HG03196 (cell line): Measurements from ENCODE around the gene SURF4.
A peak's percentile ranks its signal among the peaks of the same experiment; 100 is the strongest.

Source experiments
- ATAC-seq: cut with Tn5 transposase; IDR thresholded peaks from one replicate; pipeline ENCODE4 v1.9.1; 2021; ENCODE audit not compliant: unreplicated experiment

Gene SURF4

DNA sequence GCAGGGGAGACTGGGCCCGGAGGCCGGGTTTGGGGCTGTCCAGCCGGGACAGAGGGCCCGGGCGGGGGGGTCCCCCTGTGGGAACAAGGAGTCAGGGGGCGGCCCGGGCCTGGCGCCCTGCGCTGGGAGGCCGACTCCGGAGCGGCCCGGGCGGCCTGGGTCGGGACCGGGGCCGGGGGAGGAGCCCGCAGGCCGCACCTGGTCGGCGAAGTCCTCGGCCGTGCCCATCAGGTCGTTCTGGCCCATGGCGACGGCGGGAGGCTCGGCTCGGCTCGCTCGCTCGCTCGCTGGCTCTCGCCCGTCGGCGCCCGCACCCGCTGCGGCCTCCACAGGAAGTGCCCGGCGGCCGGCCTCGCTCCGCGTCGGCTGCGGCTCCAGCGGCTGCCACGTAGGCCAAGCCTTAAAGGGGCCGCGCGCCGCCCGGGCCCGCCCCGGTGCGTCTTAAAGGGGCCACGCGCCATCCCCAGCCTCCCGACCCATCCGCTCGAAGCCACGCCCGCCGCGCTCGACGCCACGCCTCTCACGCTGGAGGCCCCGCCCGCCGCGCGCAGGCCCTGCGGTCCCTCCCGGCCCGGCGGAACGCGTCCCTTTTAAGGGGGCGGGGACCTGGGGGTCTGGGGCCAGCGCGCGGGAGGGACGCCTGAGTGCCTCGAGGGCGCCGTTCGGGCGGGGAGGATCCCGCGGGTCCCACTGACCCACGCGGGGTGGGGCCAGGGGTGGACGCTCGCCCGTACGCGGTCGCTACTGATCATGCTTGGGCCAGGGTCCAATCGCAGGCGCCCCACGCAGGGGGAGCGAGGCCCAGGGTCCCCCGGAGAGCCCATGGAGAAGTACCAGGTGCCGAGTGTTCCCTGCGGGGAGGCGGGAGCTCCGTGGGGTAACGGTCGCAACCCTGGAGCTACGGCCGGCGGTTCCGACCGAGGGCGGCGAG, at the start of gene SURF4, which contains the start of gene STKLD1:
SURF4 (minus strand) TSS at position 337 of the 931 bp plus-strand sequence; CDS start at position 246, 91 bp downstream.
STKLD1 (plus strand) TSS at position 643 of the 931 bp plus-strand sequence; CDS start at position 751, 108 bp downstream.
- peak; percentile 87 for ATAC-seq

- no peak for ATAC-seq
These were observed 49.3 kb upstream of the SURF4 start for GRCh38 chr9:133425049-133425632.

- ATAC-seq, result no peak
These were observed 48.3 kb upstream of the SURF4 start for GRCh38 chr9:133424187-133424586.

- ATAC-seq, result no peak
These were observed 47.4 kb upstream of the SURF4 start for GRCh38 chr9:133423216-133423615.

GRCh38 chr9:133421615-133422542, 46.0 kb upstream of the SURF4 start, which contains the start of gene ADAMTS13:
TSS of gene ADAMTS13 (plus strand) at chr9:133422367. CDS start at chr9:133422444, 77 bp downstream.
- no peak for ATAC-seq

GRCh38 chr9:133420392-133420827, 44.5 kb upstream of the SURF4 start:
- no peak for ATAC-seq

DNA sequence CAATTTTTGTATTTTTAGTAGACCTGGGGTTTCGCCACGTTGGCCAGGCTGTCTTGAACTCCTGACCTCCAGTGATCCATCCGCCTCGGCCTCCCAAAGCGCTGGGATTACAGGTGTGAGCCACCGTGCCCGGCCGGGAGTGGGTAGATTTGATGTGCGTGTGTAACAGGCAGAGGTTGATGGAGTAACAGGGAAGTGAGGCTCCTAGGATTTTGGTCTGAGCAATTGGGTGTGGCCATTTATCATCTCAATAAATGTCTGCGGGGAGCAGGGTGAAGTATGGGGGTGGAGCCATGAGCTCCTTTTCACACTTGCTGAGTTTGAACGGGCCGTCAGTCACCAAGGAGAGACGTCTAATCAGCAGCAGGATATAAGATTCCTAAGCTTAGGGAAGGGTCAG, 43.1 kb upstream of the SURF4 start:
- no peak for ATAC-seq

GRCh38 chr9:133417541-133418461, 41.9 kb upstream of the SURF4 start, which contains the start of gene REXO4:
TSS of gene REXO4 (minus strand) at chr9:133418010. CDS start at chr9:133417844, 166 bp downstream.
- ATAC-seq, result peak; percentile 58

DNA sequence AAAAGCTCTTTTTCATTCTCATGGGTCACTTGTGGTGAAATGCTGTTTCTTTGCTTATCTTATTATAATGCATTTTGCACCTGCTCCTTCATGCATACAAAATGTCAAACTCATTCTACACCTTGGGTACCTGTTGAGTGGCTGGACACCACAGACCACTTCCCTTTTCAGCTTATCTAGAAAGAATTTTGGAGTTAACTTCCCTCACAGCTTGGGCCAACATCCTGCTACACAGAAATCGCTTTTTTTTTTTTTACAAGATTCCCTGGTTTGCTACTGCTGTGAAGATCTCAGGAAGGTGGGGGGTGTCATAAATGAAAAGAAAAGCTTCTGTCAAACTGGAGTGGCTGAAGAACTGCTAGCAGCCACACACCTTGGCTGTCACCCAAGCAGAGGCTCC, 39.3 kb upstream of the SURF4 start:
- no peak for ATAC-seq

GRCh38 chr9:133408042-133408441, 32.2 kb upstream of the SURF4 start:
- no peak for ATAC-seq

DNA sequence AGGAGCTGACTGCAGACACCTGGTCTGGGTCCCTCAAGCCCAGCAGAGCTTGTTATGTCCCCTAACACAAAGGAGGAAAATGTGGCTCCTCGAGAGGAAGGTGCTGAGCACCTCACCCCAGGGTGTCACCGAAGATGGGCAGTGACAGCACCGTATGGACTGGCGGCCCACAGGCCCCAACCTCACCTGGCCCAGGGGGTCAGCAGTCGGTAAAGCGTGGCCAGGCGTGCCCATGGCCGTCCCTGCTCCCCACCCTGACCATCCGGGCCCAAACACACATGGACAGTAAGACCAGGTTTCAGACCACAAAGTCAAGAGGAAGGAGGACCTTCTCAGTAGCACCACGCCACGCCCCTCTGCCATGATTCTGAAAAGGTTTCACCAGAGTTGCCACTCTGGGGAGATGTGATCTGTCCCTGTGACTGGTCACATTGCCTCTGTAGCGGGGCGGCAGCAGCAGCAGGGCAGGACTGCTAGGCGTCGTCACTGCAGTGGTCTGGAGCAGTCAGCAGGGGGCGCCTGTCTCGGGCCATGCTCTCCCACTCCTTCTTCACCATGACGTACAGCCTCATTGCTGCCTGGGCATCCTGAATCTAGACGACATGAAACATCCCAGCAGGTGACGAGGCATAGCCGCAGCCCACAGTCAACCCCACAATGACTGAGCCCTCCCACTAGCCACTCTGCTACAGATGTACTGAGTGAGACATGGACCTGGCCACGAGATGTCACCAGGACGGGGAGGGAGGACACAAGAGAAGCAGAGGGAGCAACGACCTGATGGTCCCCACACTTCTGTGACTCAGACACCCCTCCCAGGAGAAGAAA, 30.8 kb upstream of the SURF4 start:
- no peak for ATAC-seq

DNA sequence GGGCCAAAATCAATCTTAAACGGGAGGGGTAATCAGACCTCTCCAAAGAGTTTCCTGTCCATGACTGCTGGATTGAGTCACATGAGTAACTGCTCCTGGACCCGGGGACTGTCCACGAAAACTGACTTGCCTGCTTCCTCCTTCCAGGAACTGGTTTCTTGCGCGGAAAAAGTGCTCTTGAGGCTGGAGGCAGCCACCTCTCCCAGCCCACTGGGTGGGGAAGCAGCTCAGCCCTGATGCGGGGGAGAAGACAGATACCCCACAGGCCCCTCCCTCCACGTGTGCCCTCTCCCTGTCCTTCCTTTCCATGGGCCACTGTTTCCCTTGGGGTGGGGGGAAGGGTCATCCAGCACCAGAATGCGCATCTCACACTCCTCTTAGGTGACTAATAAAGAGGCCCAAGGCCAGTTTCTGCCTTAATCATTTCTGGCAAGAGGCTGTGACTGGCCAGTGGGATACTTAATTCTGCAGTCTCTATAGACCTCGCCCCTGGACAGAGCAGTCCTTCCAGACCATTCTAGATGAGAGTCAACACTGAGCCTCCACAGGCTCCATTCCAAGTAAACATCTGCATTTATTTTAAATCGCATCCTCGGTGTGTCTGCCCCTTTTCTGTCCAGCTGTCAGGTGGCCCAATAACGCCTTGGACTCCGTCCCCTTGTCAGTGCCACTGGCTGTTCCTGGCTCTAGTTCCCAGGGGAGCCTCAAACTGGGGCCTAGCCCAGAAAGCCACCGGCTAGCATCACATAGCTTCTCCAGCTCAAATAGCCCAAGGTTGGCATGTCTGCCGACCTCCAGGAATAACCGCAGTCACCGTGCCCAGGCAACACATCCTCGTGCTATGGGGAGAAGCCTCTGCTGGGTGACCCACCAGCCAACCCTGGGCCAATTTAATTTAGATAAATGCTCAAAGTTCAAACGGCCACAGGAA, 29.9 kb upstream of the SURF4 start:
- ATAC-seq, result no peak

- no peak for ATAC-seq
These were observed 28.7 kb upstream of the SURF4 start for GRCh38 chr9:133404454-133405002.

DNA sequence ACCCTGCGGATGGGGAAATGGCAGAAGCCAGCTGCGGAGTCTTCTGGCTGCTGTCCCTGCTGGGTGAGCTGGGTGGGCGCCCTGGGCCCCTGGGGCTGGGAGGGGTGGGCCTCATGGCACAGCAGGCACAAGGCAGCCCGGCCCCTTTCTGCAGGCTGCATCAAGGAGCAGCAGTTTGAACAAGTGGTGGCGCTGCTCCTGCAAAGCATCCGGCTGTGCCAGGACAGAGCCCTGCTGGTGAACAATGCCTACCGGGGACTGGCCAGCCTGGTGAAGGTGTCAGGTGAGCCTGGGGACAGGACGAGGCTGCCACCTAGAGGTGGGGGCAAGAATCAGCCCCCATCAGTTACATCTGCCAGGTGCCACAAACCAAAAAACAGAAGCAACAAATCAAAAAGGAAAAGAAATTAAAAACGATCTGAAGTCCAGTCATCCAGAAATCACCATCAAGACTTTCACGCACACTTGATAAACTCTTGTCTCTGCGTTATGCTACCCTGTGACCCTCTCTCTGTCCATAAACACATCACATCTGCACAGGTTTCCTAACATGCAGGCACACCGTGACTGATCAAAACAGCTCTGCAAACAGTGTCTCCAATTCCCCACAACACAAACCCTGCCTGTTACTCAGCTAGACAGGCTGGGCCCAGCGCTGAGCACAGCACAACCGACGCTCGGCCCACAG, 28.1 kb upstream of the SURF4 start:
- ATAC-seq, result no peak

DNA sequence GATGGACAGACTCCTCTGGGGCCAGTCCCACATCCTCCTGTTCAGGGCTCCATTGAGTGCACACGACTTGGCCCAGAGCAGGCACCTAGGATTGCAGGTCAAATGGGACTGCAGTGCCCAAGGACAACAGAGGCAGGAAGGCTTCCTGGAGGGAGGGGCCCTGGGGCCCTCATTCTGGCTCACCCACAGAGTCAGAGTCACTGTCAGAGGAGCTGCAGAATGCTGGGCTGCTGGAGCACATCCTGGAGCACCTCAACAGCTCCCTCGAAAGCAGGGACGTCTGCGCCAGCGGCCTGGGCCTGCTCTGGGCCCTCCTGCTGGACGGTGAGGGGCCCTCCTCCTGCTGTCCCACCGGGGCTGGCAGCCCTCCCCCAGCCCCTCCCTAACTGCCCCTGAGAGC, 26.8 kb upstream of the SURF4 start:
- ATAC-seq, result no peak

- ATAC-seq, result no peak
These were observed 25.7 kb upstream of the SURF4 start for GRCh38 chr9:133401588-133401987.

- no peak for ATAC-seq
These were observed 24.4 kb upstream of the SURF4 start for GRCh38 chr9:133400292-133400691.
